Upper lobe of right lung (tissue), 1 donor: Measurements from ENCODE around the gene PHF11. TPM values are rescaled to one million over a fixed set of nuclear protein-coding genes. Genes with fewer than 3 reads are reported as not detected.

Experiments
- ATAC-seq: fragments of 200-7000 bp; cut with Tn5 transposase; one replicate; pipeline ENCODE4 v1.9.1; 2020; ENCODE audit warnings: mild to moderate bottlenecking, moderate library complexity
- DNase-seq: peaks from one replicate; pipeline ENCODE4 v3.0.0-alpha.2; 2020
- H3K27ac ChIP-seq: fragments of 200-600 bp; one replicate; pipeline ENCODE4 v1.8.0; 2022
- H3K27me3 ChIP-seq: fragments of 200-600 bp; one replicate; pipeline ENCODE4 v1.8.0; 2022; ENCODE audit warnings: mild to moderate bottlenecking
- H3K36me3 ChIP-seq: fragments of 200-600 bp; one replicate; pipeline ENCODE4 v1.8.0; 2022
- H3K4me1 ChIP-seq: fragments of 200-600 bp; one replicate; pipeline ENCODE4 v1.8.0; 2022
- H3K4me3 ChIP-seq: fragments of 200-600 bp; one replicate; pipeline ENCODE4 v1.8.0; 2022; ENCODE audit warnings: mild to moderate bottlenecking
- H3K9me3 ChIP-seq: fragments of 200-600 bp; one replicate; pipeline ENCODE4 v1.8.0; 2022
- intact Hi-C: fragments of 100-400 bp; cut with DNase I; formaldehyde crosslinking; loops from one replicate; pipeline ENCODE4 v1.11.0; 2022
- total RNA-seq: library from RNA; stranded (reverse); fragmentation: NEBNext Ultra II Directional; extraction: Animal tissue kit (Norgen Biotek cat#: 25700); gene quantifications from one replicate; pipeline ENCODE4 v1.2.1, GENCODE V29; 2021
- TF ChIP-seq, protein P1 (sequence below): fragments of 200-600 bp; IDR thresholded peaks from one replicate; pipeline ENCODE4 v1.8.0; 2022; ENCODE audit warnings: antibody characterized with exemption
- donor health status: DM: no; HTN: yes; CAD: no; lungs with severe emphysema.

The PHF11 gene
- total RNA-seq, 1 donor from 2014 or later: 57.7 TPM

DNA sequence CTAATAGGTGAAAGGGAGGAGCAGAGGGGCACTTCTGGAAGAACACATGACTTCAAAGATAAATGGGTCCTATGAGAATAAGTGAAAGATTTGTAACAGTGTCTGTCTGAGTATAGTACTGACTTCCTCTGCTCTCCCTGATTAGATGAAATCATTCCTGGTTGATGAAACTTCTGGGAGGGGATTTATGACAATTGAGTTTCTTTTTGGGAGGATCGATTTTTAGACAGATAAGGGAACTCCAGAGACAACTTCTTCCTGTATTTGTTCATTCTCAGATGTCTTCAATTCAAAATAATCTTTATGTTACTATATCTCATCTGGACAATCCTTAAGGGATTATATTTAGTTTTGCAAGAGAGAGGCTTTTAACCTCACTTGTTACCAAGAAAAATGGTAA lies 31.7 kb upstream of the PHF11 start:
- TF ChIP-seq, protein P1, sequence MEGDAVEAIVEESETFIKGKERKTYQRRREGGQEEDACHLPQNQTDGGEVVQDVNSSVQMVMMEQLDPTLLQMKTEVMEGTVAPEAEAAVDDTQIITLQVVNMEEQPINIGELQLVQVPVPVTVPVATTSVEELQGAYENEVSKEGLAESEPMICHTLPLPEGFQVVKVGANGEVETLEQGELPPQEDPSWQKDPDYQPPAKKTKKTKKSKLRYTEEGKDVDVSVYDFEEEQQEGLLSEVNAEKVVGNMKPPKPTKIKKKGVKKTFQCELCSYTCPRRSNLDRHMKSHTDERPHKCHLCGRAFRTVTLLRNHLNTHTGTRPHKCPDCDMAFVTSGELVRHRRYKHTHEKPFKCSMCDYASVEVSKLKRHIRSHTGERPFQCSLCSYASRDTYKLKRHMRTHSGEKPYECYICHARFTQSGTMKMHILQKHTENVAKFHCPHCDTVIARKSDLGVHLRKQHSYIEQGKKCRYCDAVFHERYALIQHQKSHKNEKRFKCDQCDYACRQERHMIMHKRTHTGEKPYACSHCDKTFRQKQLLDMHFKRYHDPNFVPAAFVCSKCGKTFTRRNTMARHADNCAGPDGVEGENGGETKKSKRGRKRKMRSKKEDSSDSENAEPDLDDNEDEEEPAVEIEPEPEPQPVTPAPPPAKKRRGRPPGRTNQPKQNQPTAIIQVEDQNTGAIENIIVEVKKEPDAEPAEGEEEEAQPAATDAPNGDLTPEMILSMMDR: no peak
- no peaks in the 10 kb centered on the region for H3K4me1 ChIP-seq
- H3K27ac ChIP-seq: no peak overlapping the region
- H3K36me3 ChIP-seq: peaks cover 69% of the 10 kb centered on the region
- no peaks in the 10 kb centered on the region for H3K27me3 ChIP-seq
- intact Hi-C loops: no loop called here
- ATAC-seq (no peak), DNase-seq (no peak)
- no peaks in the 10 kb centered on the region for H3K9me3 ChIP-seq
- no peak overlapping the region for H3K4me3 ChIP-seq

DNA sequence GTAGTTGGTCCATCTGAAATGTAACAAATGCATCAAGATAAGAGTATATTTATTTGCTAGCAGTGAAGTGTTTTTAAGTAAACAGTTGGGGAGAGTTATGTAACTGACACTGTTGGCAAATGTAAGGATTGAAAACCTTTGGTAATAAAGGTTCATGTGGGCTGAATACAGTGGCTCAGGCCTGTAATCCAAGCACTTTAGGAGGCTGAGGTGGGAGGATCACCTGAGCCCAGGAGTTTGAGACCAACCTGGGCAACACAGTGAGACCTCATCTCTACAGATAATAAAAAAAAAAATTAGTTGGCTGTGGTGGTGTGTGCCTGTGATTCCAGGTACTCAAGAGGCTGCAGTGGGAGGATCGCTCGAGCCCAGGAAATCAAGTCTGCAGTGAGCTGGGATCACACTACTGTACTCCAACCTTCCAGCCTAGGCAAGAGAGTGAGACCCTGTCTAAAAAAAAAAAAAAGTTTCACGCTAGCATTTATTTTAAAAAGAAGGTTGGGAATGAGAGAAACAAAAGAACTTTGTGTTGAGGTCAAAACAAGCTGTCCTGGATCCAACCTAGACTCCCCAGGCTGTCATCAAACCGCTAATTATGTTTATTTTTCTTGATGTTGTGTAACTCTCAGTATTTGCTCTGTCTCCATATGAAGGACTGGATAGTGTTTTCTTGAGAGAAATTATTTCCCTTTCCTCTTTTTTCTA lies 31.0 kb upstream of the PHF11 start:
- H3K27me3 ChIP-seq: no peaks in the 10 kb centered on the region
- no peak for DNase-seq
- peak; percentile 39 for ATAC-seq
- H3K4me1 ChIP-seq: no peaks in the 10 kb centered on the region
- intact Hi-C loops: no loop called here
- no peaks in the 10 kb centered on the region for H3K9me3 ChIP-seq
- TF ChIP-seq, protein P1: no peak
- H3K4me3 ChIP-seq: no peak overlapping the region
- H3K36me3 ChIP-seq: peaks cover 74% of the 10 kb centered on the region
- H3K27ac ChIP-seq: no peak overlapping the region

DNA sequence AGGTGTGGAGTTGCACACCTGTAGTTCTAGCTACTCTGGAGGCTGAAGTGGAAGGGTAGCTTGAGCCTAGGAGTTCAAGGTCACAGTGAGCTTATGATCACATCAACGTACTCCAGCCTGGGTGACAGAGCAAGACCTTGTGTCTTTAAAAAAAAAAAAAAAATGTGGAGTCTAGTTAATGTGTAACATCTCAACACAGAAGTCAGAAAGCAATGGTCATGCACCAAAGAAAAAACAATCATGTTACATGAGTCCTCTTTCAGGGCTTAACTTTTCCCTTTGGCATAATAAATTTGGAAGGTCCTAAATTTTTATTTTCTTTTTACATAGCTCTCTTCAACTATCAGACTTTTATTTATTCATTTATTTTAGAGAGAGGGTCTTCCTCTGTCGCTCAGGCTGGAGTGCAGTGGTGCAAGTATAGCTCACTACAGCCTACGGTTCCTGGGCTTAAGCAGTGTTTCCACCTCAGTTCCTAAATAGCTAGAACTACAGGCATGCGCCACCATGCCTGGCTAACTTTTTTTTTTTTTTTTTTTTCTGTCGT lies 29.4 kb upstream of the PHF11 start:
- H3K36me3 ChIP-seq: peaks cover 82% of the 10 kb centered on the region
- no peaks in the 10 kb centered on the region for H3K4me1 ChIP-seq
- H3K27ac ChIP-seq: no peak overlapping the region
- no peaks in the 10 kb centered on the region for H3K9me3 ChIP-seq
- no peak overlapping the region for H3K4me3 ChIP-seq
- DNase-seq (no peak), ATAC-seq (no peak)
- intact Hi-C loops: no loop called here
- no peaks in the 10 kb centered on the region for H3K27me3 ChIP-seq
- TF ChIP-seq, protein P1: no peak

DNA sequence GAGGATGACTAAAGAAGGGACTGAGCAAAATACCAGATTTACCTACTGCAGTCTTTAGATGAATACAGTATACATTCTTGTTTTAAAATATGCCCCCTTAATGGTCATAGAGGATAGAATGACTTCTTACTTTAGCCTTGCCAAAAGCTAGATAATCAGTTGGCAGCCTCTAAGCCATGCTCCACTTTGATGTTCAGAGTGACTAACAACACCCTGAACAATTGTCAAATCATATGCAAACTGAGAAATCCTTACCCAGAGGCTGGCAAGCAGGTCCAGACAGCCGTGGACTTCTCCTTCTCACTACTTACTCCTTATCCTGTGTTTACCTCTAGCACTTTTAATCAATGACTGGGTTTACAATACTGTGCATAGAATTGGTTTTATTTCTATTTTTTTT lies 23.6 kb upstream of the PHF11 start:
- TF ChIP-seq, protein P1: no peak
- Histone ChIP-seq H3K27ac (no peak overlapping the region), H3K9me3 (no peaks in the 10 kb centered on the region), H3K27me3 (no peaks in the 10 kb centered on the region), H3K4me1 (no peaks in the 10 kb centered on the region), H3K36me3 (peaks cover 84% of the 10 kb centered on the region), H3K4me3 (no peak overlapping the region)
- DNase-seq: no peak
- intact Hi-C loops: no loop called here
- no peak for ATAC-seq

DNA sequence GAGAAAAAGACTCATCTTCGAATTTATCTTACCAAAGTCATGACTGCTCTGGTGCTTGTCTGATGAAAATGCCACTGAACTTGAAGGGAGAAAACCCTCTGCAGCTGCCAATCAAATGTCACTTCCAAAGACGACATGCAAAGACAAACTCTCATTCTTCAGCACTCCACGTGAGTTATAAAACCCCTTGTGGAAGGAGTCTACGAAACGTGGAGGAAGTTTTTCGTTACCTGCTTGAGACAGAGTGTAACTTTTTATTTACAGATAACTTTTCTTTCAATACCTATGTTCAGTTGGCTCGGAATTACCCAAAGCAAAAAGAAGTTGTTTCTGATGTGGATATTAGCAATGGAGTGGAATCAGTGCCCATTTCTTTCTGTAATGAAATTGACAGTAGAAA lies 19.2 kb upstream of the PHF11 start:
- intact Hi-C loops: no loop called here
- TF ChIP-seq, protein P1: no peak
- no peak overlapping the region for H3K27ac ChIP-seq
- H3K27me3 ChIP-seq: no peaks in the 10 kb centered on the region
- ATAC-seq (no peak), DNase-seq (no peak)
- peaks cover 85% of the 10 kb centered on the region for H3K36me3 ChIP-seq
- H3K9me3 ChIP-seq: no peaks in the 10 kb centered on the region
- H3K4me3 ChIP-seq: no peak overlapping the region
- no peaks in the 10 kb centered on the region for H3K4me1 ChIP-seq
